NCI-H82 treated with DMSO at 0.1 percent for 48 hours (cell line): ENCODE measurements around the gene TMEM190.

ENCODE experiments used
- DNase-seq: peaks from one replicate; lab custom pipeline; 2025; ENCODE audit not compliant: unreplicated experiment; lab: John Stamatoyannopoulos, UW

Gene TMEM190

DNA sequence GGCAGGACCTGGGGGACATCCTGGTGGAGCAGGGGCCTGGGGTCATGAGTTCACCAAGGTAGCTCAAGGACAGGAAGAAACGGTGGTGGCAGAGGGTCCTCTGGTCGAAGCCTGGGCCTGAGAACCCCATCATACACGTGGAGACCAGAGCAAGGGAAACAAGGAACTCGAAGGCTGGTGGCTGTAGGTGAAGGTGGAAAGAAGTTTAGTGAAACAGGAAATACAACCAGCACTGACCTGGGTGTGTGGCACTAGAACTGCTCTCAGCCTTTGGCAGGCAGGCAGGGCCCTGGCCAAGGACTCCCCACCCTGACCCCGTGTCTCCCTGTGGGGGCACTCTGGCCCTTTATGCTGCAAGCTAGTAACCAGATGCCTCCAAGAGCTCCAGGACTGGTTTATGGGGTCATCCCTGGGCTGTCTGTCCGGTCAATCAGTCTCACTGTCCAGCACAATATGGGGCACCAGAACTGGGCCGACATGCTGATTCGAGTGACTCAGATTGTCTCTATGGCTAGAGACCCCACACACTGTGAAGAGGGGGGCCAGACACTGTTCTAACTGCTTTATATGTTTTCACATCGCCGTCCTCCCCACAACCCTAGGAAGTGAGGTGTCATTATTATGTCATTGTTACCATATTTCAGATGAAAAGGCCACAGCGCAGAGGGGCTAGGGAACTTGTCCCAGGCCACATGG, 25.9 kb upstream of the TMEM190 start:
- DNase-seq, result no peak

DNA sequence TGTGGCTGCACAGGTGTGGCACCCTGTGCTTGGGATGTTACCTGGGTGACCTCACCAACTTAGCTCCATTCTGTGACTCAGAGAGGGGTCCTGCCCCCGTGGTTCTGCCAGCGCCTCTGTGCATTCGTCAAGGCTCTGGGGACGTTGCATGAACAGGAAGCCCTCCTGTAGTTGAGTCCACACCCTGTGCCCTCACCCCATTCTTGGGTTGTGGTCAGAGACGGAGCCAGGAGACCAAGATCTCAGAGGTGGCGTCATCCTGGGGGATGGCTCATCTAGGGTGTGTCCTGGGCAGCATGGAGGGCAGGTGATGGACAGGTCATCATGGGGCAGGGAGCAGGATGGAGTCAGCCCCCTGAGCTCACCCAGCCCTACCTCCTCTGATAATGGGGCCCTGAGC, 24.6 kb upstream of the TMEM190 start:
- DNase-seq, result no peak

DNA sequence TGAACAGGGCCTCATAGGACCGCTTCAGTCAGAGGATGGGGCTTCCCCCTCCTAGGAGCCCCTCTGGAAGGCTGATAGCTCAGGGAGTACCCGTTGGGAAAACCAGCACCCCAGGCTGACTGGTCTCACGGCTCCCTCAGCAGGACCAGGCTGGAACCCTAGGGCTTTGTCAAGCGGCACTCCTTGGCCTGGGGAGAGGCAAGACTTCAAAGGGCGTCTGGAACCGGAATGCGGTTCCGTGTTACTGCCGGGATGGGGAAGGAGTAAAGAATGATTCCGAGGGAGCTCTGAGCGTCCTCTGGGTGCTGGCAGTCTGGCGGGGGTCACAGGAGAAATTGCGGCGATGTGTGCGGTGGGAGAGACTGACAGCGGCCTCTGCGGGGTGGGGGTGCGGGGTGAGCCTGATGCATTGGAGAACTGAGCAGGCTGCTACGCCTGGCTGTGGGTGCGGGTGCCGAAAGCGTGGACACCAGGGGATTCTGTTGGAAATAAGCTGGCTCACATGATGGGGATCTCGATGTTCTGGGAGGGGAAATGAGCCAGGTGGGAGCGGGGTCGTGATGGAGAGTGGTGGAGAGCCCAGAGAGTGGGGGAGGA, 24.0 kb upstream of the TMEM190 start:
- no peak for DNase-seq

DNA sequence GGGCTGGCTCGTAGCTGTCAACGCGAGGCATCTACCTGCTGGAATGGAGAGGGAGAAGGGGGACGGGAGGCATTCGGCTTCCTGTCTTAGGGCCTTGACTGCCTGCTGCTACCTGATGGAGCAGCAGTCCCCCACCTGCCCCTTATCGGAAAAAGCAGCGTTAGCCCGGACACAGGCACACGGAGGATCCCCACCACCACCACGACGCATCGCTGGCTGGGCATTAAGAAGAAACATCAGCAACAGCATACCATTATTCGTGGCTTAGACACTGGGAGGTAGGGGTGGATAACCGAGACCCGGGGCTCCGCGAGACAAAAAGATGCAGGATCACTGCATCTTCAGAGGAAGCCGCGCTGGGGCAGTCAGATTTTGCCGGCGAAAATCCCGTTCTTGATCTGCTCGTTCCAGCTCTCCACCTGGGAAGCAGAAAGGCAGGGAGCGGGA, 23.2 kb upstream of the TMEM190 start:
- DNase-seq, result no peak

DNA sequence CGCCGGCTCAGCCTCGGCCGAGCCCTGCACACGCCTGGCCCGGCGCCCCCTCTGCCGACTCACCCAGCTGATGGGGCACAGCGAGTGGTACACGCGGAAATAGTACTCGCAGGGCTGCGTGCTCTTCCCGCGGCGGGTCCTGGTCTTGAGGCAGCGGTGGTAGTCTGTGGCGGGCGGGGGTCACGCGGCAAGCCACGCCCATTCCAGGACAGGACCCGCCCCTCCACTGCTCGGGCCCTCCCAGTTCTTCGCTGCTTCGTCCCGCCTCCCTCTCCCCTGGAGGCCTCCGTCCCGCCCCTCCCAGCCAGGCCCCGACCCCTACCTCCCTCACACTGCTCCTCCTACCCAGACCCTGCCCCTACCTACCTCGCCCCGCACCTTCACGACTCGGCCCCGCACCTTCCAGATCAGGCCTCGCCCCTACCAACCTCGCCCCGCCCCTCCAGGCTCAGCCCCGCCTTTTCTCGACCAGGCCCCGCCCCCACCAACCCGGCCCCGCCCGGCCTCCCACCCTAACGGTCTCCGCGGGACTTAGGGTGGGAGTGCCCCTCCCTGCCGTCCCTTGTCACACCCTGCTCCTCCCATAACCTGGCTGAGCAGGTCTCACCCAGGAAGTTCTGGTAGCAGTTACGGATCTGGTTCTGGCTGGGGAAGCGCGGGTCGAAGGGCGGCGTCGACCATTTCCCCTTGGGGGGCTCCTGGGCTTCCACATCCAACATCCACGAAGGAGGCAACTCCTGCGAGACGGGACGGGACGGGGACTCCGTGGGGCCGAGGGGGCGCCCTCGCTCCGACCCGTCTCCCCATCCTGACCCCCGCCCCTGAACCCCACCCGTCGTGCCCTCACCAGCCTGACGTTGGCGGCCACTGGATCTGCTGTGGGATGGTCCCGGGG, 22.6 kb upstream of the TMEM190 start:
- peak; percentile 11 for DNase-seq

DNA sequence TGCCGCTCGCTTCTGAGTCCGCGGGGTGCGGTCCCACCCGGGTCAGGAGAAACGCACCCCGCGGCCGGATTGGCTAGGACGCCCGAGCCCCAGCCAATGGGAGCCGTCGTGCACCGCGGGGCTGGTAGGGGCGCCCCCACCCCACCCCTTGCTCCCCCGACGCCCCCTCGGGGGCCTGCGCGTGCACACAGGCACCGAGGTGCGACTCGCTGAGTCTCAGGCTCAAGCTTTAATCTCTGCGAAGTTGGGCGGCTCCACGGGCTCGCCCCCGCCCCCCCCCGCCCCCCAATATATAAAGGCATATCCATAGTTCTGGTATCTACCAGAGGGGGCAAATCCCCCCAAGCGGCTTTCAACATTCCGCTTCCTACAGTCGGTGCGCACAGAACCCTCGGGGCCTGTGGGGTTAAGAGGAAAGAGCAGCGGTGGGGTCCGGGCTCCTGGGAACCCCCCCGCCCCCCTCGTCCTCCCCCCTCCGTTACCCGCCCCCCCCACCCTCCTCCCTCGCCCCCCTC, 21.9 kb upstream of the TMEM190 start, which contains the start of gene COX6B2:
TSS of gene COX6B2 (minus strand) at position 22 of the 515 bp plus-strand sequence. CDS start 198 bp downstream, outside the sequence.
- DNase-seq, result no peak

DNA sequence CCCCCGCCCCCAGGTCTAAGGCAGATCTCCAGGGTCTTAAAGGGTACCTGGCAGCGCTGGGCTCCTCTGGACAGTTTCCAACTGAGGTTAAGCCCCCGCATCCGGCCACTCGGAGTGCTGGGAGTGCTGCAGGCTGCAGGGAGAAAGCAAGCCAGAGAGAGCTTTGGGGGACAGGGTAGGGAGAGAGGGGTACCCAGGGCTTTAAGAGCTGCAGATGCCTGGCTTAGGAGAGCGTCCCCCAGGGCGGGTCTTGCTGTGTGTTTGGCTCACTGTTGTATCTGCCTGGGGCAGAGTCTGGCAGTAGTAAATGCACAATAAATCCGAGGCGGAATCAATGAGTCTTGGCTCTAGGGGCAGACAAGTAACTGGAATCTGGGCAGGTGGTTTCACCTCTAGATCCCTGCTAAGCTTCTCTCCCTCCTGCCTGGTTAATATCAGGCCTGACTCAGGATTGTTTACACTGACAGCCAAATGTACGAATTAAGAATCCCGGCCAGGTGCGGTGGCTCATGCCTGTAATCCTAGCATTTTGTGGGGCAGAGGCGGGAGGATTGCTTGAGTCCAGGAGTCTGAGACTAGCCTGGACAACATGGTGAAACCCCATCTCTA, 21.3 kb upstream of the TMEM190 start:
- DNase-seq, result no peak

DNA sequence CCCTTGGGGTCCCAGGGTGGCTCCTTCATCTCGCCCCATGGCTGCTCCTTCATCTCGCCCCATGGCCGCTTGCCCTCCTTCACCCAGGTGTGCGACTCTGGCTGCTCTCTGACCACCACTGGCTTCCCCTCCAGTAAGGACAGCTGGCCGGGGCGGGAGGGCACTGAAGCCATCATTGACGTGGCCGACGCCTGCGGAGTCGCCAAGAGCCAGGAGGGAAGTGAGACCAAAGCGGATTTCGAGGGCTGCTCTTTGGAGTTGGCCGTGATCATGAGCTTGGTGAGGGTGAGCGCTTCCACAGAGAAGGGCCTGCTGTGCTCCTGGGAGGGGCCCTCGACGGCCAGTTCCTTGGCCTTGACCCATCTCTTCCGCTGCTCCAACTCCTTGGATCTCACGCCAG, 18.1 kb upstream of the TMEM190 start:
- DNase-seq, result no peak

DNA sequence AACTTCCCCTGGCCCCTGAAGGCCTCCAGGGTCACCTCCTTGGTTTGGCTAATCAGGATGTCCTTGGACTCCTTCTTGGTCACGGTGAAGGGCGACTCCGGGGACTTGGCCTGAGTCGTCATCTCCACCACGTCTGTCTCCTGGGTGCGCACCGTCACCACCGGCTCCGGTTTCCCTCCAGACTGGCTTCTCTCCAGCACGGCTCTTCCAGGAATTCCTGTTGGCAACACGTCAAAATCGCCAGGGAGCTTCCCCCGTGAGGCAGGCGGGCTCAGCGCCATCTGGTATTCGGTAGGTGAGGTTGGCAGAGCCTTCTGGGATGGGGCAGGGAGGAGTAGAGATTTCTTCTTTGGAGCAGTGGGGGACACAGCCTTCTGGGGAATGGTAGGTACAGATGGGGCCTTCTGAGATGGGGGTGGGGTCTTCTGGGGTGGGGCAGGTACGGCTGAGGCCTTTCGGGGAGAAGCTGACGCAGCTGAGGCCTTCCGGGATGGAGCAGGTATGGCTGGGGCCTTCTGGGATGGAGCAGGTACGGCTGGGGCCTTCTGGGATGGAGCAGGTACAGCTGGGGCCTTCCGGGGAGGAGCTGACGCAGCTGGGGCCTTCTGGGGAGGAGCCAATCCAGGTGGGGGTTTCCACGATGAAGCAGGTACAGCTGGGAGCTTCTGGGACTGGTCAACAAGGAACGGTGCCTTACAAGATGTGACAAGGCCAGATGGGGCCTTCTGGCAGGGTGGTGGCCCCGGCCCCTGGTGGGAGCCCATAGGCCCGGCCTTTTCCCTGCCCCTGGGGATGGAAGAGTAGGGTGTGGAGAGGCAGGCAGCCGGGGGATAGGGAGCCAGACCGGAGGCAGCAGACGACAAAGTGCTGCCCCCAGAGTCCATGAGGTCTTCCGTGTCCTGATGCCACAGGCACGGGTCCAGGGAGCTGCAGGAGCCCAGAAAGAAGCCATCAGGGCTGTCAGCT, 17.4 kb upstream of the TMEM190 start:
- no peak for DNase-seq

DNA sequence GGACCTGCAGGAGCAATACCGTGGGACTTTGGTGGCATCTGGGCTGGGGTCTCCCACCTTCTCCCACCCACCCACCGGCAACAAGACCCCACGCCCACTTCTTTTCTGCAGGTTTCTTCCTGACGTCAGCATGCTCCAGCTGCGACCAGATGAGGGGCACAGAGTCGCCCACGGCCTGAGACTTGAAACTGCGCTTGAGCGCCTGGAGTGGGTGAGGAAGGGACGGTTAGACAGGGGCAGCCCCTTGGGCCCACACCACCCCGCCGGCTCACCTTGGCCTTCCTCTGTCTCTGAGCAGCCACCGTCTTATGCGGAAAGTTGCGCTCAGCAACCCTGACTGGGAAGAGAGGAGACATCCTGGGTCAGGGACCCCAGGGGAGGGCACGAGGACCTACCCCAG, 15.7 kb upstream of the TMEM190 start:
- DNase-seq, result no peak

DNA sequence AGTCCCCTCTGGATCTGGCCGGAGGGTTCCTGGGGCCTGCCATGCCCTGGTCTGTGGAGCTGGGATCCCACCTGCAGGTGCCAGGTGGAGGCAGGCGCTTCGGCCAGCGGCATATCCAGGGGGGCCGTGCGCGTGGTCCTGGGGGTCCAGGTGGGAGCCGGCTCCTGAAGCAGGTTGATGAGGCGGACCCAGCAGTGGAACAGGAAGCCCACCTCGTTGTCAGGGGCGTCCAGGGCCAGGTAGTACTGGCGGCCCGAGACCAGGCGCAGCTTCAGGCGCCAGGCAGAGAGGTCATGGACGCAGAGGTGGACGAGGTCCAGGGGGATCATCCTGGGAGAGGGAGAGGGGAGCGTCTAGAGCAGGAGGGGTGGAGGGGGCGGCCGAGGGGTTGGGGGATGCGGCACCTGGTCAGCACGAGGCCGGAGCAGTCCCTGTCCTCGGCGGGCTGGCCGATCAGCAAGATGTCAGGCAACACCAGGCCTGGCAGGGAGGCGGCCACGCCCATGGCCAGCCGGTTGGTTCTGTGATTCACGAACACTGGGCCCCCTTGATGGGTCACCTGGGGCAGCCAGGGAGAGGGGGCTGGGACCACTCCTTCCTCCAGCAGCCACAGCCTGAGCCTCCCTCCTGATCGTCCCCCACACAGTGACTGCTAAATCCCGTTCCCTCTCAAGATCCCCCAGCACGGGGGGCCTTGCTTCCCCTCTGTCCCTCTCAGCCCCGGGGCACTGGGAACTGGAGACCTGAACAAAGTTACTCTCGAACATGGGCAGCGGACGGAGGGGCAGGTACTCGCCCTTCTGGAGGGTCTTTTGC, 14.2 kb upstream of the TMEM190 start:
- no peak for DNase-seq

DNA sequence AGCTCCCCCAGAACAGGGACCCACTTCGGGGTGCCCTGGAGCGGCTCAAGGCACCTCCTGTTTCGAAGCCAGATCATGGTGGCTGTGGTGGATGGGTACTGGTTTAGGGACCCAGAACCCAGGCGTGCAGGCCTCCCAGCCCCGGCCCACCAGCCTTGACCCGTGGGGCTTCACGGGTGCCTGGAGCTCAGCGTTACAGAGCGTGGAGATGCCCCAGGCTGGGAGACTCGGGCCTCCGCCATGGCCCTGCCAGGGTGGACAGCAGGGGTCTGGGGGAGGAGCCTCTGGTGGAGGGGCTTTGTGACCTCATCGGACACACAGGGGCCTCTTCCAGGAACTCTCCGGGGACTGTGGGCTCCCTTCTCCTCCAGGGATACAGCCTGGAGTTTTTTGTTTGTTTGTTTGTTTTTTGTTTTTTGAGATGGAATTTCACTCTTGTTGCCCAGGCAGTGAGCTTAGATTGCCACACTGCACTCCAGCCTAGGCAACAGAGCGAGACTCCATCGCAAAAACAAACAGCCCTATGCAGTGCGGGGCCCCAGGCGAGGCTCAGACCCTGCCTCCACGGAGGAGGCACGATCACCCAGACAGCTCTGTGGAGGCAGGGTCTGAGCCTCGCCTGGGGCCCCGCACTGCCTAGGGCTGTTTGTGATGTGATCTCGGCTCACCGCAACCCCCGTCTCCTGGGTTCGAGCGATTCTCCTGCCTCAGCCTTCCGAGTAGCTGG, 13.5 kb upstream of the TMEM190 start, which contains the start of gene GARIN5B:
TSS of gene GARIN5B (minus strand) at position 271 of the 727 bp plus-strand sequence. CDS start at position 77, 194 bp downstream.
- no peak for DNase-seq

DNA sequence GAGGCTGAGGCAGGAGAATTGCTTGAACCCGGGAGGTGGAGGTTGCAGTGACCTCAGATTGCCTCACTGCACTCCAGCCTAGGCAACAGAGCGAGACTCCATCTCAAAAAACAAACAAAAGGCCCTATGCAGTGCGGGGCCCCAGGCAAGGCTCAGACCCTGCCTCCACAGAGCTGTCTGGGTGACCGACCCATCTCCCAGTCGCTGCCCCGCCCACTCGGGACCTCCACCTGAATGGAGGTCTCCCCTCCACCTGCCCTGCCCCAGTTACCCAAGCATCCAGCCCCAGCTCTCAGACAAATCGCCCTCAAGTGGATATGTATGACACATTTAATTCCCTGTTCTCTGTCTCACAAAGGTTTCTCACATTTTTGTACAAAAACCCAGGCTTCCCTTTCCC, 11.4 kb upstream of the TMEM190 start:
- no peak for DNase-seq

DNA sequence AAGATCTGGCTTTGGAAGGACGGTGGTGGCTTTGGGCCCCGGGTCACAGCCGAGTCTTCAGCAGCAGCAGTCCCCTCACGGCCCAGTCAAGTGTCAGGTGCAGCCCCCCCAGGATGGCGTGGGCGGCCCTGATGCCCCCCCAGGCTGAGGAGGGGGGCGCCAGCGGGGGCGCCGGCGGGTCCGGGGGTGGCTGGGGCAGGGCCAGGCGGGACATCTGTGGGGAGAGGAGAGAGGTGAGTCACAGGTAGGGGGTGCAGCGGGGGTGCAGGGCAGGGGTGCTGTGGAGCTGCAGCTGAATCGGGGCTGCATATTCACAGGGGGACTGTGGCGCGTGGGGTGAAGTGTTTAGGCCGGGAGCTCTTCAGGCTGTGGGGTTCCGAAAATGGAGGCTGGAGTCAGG, 10.7 kb upstream of the TMEM190 start:
- DNase-seq, result no peak

DNA sequence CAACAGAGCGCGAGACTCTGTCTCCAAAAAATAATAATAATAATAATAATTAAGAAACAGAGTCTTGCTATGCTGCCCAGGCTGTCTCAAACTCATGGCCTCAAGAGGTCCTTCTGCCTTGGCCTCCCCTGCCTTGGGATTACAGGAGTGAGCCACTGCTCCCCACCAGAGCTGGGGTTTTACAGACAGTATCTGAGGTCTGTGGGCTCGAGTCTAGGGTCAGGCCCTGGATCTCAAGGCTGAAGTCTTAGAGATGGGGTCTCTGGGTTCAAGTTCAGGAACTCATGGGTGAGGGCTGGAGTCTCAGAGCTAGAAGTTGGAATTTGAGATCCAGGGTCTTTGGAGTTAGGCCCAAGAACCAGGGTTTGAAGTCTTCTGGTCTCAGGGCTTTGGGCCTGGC, 9.8 kb upstream of the TMEM190 start:
- no peak for DNase-seq

DNA sequence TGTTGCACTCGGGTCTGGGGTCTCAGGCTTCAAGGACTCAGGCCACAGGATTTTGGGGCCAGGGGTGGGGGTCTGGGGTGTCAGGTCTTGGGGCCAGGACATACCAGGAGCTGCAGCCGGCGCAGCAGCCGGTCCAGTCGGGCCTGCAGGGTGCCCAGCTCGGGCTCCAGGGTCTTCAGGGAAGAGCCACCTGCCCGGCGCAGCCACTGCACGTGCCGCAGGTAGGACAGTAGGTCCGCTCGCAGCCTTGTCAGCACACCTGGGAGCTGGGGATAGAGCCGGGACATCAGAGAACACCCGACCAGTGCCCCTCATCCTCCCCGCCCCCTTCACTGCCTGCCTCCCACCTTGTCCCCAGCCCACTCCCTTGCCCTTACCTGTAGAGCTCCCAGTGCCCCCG, 8.5 kb upstream of the TMEM190 start:
- no peak for DNase-seq

DNA sequence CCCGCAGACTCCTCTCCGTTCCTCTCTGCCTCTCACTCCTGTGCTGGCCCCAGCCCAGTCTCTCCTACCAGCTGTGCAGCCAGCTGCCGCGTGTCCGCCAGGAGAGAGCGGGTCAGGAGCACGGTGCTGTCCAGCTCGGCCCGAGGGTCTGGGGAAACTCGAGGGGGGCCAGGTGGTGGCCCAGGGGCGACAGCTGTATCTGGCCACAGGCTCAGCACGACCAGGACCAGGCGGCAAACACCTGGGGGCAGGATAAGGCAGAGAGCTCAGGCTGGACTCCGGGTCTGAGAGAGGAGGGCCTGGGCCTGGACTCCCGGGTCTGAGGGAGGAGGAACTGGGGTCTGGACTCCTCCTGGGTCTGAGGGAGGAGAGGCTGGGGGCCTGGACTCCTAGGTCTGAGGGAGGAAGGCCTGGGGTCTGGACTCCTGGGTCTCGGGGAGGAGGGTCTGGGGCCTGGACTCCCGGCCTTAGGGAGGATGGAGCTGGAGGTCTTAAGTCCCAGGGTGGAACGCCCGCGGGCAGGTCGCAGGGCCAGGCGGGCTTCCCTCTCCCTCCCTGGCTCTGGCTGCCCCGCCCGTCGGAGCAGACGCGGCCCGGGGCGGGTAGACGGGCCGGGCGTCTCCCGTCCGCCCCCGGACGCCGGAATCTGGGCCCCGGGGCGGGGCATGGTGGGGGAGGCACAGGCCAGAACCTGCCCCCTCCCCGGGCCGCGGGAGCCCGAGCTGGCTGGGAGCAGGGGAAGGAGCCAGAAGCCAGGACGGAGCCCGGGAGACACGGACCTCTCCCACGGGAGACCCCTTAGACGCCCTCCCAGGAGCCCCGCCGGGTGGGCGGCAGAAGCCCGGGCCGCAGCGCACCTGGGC, 7.7 kb upstream of the TMEM190 start:
- no peak for DNase-seq
